ENCODE results near the gene PIP. TPM values are rescaled to one million over a fixed set of nuclear protein-coding genes. Genes with fewer than 3 reads are reported as not detected.
"Not testable (repeated sequence)": the region's sequence is repeated elsewhere in the genome, so short reads cannot be mapped to it uniquely, and the experiment has no call there.

PIP gene
- total RNA-seq, 1 donor from 2014 or later: not detected

DNA sequence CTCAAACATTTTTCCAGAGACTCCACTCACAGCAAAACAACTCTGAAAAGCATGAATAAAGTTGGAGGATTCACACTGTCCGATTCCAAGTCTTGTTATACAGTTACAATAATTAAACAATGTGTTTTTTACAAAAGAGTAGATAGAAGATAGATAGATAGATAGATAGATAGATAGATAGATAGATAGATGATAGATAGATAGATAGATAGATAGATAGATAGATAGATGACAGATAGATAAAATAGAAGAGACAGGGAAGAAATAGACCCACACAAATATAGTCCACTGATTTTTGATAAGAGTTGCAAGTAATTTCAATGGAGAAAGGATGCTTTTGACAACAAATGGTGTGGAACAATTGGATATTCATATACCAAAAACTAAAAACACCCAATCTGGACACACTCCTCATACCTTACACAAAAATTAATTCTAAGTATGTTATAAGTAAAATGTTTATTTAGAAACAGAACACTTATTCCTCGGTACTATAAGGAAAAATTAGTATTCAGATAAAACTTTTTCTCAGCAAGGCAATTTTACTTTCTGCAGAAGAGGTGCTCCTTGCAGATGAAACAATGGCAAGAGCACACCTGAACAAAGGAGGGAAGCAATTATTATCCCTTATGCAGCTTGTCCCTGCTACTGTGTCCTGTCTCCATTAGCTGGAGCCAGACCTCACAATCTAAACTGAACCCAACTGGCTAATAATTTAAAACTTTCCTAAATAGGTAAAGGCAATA is 45.7 kb downstream of the PIP start:
- no peak for DNase-seq (ENCODE audit: low read depth in 2 of 2)

DNA sequence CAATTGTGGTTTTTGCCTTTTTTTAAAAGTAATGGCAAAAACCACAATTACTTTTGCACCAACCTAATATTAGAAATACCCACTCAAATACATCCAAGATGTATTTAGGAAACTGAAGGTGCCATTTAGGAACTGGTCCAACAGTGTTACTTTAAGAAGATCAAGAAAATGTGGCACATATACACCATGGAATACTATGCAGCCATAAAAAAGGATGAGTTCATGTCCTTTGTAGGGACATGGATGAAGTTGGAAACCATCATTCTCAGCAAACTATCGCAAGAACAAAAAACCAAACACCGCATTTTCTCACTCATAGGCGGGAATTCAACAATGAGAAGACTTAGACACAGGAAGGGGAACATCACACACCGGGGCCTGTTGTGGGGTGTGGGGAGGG is 48.9 kb downstream of the PIP start:
- not testable (repeated sequence) for DNase-seq (ENCODE audit: low read depth in 2 of 2)

DNA sequence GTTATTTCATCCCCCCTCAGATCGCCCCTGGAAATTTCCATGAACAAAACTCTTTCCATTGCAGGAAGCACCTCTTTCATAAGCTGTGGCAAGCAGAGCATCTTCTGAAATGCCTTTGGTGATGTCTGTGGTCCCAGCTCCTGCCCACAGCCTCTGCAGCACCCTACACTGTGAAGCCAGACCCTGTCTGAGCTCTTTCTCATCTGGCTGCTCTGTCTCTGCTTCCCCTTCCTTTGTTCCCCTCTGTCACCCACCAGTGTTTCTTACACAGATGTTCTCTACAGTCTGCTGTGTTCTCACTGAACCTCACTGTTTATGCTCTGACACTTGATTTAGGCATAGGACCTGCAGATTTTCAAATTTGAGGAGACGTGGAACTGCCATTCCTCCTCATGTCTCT is 49.5 kb downstream of the PIP start:
- DNase-seq (ENCODE audit: low read depth in 2 of 2): no peak

DNA sequence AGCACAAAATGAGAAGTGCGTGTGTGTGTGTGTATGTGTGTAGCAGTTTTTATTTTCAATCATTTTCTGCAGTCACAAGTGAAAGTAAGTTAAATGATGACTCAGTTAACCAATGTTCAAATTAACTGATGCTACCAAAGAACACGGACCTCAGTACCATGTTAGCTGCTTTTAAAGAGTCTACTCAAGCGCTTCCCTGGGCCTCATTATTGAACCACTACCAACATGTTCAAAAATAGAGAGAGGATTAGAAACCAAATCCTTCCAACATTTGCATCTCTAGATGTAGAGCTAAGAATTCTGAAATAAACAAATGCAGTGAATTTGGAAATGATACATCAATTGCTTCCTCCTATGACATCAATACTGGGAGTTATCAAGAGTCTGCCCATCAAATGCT is 51.1 kb downstream of the PIP start, which contains the start of gene TAS2R39:
TAS2R39 (plus strand) TSS at position 396 of the 400 bp plus-strand sequence; CDS start at position 396, 0 bp downstream.
- DNase-seq (ENCODE audit: low read depth in 2 of 2): no peak

DNA sequence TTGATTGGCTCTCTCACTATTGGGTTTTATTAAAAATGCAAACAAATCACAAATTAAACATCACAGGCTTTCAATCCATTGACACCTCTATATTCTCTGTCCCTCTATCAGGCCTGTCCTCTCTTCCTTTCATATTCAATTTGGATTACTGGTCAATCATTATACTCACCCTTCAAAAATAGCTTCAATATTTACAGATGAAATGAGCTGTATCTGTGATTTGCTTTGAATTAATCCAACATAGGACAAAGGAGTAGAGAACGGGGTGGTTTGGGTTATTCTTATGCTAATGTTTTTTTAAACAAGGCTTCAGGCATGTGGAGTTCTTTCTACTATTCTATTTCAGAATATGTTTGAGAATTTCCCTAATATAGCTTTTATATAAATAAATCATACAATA is 53.7 kb downstream of the PIP start:
- no peak for DNase-seq (ENCODE audit: low read depth in 2 of 2)

DNA sequence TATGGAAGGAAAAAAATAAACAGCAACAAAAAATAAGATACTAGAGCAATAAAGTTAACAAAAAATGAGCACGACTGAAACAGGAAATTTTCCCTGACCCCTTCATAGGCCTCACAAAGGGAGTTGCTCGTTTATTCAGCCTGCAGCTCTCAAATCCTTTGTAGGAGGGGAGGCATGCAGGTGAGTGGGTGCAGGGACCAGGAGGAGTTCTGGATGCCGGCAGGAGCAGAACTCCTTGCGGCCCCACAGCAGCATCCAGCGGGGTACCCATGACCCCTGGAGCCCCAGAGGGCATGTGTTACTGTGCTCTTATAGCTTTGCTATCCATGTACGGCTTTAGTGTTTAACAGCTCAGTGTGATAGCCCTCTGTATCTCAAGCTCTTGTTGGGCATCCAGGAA is 57.1 kb downstream of the PIP start:
- DNase-seq (ENCODE audit: low read depth in 2 of 2): no peak

Other genes starting within 250 kb of the PIP start
- not detected in 2 replicates for gene TRPV6, start 246.3 kb upstream of the PIP start, total RNA-seq
- gene TRPV5, start 198.3 kb upstream of the PIP start, total RNA-seq: not detected in 2 replicates
- gene LLCFC1, start 192.6 kb upstream of the PIP start, total RNA-seq: not detected in 2 replicates
- gene KEL, start 169.7 kb upstream of the PIP start, total RNA-seq: not detected in 2 replicates
- not detected in 2 replicates for gene OR9A2, start 104.9 kb upstream of the PIP start, total RNA-seq
- gene OR6V1, start 79.7 kb upstream of the PIP start, total RNA-seq: not detected in 2 replicates
- not detected in 2 replicates for gene TAS2R39, start 51.3 kb downstream of the PIP start, total RNA-seq
- gene TAS2R40, start 90.0 kb downstream of the PIP start, total RNA-seq: not detected in 2 replicates
- 61.5 and 77.0 TPM in 2 replicates for gene GSTK1, start 131.4 kb downstream of the PIP start, total RNA-seq
- not detected in 2 replicates for gene TMEM139, start 152.9 kb downstream of the PIP start, total RNA-seq
- 9.9 and 11.6 TPM in 2 replicates for gene CASP2, start 156.3 kb downstream of the PIP start, total RNA-seq
- gene CLCN1, start 184.0 kb downstream of the PIP start, total RNA-seq: not detected in 2 replicates
- under 0.01 and 0.22 TPM in 2 replicates for gene FAM131B, start 230.6 kb downstream of the PIP start, total RNA-seq
- 12.0 and 13.9 TPM in 2 replicates for gene ZYX, start 249.3 kb downstream of the PIP start, total RNA-seq